Measurements from ENCODE around the gene OR51D1. TPM values are rescaled to one million over a fixed set of nuclear protein-coding genes. Genes with fewer than 3 reads are reported as not detected.

Gene OR51D1
- total and polyA plus RNA-seq, 2 of the 8 experiments (the other 6 are each of a cell fraction or from before 2014, with no cell fraction given): not detected

DNA sequence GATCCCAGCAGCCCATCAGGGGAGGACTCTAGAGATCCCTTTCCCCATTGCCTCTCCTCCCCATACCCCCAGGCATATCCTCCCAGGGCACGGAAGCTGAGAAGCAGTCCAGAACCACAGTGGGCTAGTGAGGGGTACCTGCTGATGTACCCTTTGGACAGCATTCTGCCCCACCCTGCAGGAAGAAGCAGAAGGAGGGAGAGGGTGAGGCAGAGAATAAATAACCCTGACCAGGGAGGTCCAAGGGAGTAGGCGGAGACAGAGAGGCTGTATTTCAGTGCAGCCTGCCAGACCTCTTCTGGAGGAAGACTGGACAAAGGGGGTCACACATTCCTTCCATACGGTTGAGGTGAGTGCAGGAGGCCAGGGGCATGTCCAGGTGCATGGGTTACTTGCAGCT, 6.4 kb downstream of the OR51D1 start, which contains the start of gene OR51E1 (continued):
- TF ChIP-seq, protein P1, sequence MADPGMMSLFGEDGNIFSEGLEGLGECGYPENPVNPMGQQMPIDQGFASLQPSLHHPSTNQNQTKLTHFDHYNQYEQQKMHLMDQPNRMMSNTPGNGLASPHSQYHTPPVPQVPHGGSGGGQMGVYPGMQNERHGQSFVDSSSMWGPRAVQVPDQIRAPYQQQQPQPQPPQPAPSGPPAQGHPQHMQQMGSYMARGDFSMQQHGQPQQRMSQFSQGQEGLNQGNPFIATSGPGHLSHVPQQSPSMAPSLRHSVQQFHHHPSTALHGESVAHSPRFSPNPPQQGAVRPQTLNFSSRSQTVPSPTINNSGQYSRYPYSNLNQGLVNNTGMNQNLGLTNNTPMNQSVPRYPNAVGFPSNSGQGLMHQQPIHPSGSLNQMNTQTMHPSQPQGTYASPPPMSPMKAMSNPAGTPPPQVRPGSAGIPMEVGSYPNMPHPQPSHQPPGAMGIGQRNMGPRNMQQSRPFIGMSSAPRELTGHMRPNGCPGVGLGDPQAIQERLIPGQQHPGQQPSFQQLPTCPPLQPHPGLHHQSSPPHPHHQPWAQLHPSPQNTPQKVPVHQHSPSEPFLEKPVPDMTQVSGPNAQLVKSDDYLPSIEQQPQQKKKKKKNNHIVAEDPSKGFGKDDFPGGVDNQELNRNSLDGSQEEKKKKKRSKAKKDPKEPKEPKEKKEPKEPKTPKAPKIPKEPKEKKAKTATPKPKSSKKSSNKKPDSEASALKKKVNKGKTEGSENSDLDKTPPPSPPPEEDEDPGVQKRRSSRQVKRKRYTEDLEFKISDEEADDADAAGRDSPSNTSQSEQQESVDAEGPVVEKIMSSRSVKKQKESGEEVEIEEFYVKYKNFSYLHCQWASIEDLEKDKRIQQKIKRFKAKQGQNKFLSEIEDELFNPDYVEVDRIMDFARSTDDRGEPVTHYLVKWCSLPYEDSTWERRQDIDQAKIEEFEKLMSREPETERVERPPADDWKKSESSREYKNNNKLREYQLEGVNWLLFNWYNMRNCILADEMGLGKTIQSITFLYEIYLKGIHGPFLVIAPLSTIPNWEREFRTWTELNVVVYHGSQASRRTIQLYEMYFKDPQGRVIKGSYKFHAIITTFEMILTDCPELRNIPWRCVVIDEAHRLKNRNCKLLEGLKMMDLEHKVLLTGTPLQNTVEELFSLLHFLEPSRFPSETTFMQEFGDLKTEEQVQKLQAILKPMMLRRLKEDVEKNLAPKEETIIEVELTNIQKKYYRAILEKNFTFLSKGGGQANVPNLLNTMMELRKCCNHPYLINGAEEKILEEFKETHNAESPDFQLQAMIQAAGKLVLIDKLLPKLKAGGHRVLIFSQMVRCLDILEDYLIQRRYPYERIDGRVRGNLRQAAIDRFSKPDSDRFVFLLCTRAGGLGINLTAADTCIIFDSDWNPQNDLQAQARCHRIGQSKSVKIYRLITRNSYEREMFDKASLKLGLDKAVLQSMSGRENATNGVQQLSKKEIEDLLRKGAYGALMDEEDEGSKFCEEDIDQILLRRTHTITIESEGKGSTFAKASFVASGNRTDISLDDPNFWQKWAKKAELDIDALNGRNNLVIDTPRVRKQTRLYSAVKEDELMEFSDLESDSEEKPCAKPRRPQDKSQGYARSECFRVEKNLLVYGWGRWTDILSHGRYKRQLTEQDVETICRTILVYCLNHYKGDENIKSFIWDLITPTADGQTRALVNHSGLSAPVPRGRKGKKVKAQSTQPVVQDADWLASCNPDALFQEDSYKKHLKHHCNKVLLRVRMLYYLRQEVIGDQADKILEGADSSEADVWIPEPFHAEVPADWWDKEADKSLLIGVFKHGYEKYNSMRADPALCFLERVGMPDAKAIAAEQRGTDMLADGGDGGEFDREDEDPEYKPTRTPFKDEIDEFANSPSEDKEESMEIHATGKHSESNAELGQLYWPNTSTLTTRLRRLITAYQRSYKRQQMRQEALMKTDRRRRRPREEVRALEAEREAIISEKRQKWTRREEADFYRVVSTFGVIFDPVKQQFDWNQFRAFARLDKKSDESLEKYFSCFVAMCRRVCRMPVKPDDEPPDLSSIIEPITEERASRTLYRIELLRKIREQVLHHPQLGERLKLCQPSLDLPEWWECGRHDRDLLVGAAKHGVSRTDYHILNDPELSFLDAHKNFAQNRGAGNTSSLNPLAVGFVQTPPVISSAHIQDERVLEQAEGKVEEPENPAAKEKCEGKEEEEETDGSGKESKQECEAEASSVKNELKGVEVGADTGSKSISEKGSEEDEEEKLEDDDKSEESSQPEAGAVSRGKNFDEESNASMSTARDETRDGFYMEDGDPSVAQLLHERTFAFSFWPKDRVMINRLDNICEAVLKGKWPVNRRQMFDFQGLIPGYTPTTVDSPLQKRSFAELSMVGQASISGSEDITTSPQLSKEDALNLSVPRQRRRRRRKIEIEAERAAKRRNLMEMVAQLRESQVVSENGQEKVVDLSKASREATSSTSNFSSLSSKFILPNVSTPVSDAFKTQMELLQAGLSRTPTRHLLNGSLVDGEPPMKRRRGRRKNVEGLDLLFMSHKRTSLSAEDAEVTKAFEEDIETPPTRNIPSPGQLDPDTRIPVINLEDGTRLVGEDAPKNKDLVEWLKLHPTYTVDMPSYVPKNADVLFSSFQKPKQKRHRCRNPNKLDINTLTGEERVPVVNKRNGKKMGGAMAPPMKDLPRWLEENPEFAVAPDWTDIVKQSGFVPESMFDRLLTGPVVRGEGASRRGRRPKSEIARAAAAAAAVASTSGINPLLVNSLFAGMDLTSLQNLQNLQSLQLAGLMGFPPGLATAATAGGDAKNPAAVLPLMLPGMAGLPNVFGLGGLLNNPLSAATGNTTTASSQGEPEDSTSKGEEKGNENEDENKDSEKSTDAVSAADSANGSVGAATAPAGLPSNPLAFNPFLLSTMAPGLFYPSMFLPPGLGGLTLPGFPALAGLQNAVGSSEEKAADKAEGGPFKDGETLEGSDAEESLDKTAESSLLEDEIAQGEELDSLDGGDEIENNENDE (IDR thresholded peaks at IDR 0.05; ENCODE audit: insufficient replicate concordance, low read length): no peak
- TF ChIP-seq RXRA (IDR thresholded peaks at IDR 0.05; ENCODE audit: insufficient read depth, low read depth, low read length) (no peak), FOSL1 (IDR thresholded peaks at IDR 0.05; ENCODE audit: insufficient read depth, low read depth, low read length) (no peak), CTBP2 (IDR thresholded peaks at IDR 0.05; ENCODE audit: borderline replicate concordance, insufficient read depth, insufficient read length, low read length) (no peak), SP2 (IDR thresholded peaks at IDR 0.05; ENCODE audit: low read length) (no peak), BACH1 (IDR thresholded peaks at IDR 0.05; ENCODE audit: low read length) (no peak), RAD21 (IDR thresholded peaks at IDR 0.05 in 1 of 2, conservative IDR thresholded peaks at IDR 0.05 in 1 of 2; ENCODE audit: low read depth in 2 of 2, low read length in 2 of 2) (no peak), TEAD4 (IDR thresholded peaks at IDR 0.05; ENCODE audit: low read depth, low read length) (no peak)
